SJCRH30 (cell line): ENCODE data around the gene RIT2. TPM values are rescaled to one million over a fixed set of nuclear protein-coding genes. Genes with fewer than 3 reads are reported as not detected.

Experiments
- DNase-seq, 2 experiments: peaks; one replicate each; pipeline ENCODE4 v3.0.0-alpha.2; 2015 to 2020
- H3K27ac ChIP-seq: fragments of 250-450 bp; sonication (Bioruptor Pico); 2 replicates; pipeline ENCODE4 v1.5.1; 2020; ENCODE audit warnings: mild to moderate bottlenecking, moderate library complexity
- H3K27me3 ChIP-seq: fragments of 250-450 bp; sonication (Bioruptor Pico); 2 replicates; pipeline ENCODE4 v1.5.1; 2020; ENCODE audit warnings: mild to moderate bottlenecking, moderate library complexity
- H3K36me3 ChIP-seq: fragments of 250-450 bp; sonication (Bioruptor Pico); 2 replicates; pipeline ENCODE4 v1.5.1; 2020; ENCODE audit warnings: mild to moderate bottlenecking, moderate library complexity
- H3K4me1 ChIP-seq: fragments of 250-450 bp; sonication (Bioruptor Pico); 2 replicates; pipeline ENCODE4 v1.5.1; 2020; ENCODE audit warnings: mild to moderate bottlenecking, moderate library complexity
- H3K4me3 ChIP-seq: fragments of 250-450 bp; sonication (Bioruptor Pico); 2 replicates; pipeline ENCODE4 v1.5.1; 2020; ENCODE audit warnings: mild to moderate bottlenecking, moderate library complexity
- H3K9me3 ChIP-seq: fragments of 250-450 bp; sonication (Bioruptor Pico); replicated peaks from 2 replicates; pipeline ENCODE4 v1.5.1; 2020; ENCODE audit warnings: mild to moderate bottlenecking, moderate library complexity
- total RNA-seq: library from RNA; depleted of rRNA; stranded (reverse); fragments of >200 nt; shearing (Covaris generic); gene quantifications from 2 replicates; pipeline ENCODE4 v1.2.3, GENCODE V29; 2014; rRNA removed

RIT2 gene
- total RNA-seq, result not detected in 2 replicates

DNA sequence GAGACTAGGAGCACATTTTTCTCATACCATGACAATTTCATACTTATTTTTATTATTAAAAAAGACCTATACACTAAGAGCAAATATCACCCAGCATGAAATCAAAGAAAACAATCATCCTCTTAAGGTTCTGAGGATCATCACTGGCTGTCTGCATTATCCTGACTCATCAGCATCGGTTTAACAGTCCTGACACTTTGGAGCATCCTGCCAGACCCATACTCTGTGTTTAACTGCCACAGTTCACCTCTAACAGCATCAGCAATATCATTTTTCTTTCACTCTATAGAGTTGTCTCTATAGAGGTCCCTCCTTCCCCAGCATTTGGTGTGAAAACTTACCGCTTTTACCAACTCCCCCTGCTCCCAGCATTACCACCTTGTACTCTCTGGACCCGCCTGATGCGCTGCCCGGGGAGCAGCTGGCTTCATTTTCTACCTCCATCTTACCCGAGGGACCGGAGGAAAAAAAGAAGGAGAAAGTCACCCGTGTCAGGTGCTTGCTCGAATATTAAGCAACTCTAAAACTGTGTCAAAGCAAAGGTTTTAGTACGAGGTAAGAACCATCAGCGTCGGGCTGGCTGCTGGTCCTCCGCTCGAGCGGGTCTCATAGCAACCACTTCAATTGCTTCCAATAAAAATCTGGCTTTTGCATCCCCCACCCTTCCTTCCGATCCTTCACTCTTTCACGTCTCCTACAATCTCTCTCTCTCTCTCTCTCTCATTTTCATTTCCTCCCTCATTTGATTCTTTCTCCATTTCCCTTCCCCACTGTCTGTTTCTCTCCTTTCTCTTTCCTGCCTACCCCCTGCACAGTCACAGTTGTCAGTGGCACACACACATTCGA, at the start of gene RIT2:
TSS of gene RIT2 (minus strand) at position 610 of the 846 bp plus-strand sequence.
- DNase-seq, result no peak
- Histone ChIP-seq H3K27ac (no peak within 1 kb of the TSS), H3K4me3 (no peak within 1 kb of the TSS), H3K36me3 (no peaks in the 10 kb centered on the region), H3K27me3 (no peaks in the 10 kb centered on the region), H3K9me3 (no peaks in the 10 kb centered on the region), H3K4me1 (no peaks in the 10 kb centered on the region)

DNA sequence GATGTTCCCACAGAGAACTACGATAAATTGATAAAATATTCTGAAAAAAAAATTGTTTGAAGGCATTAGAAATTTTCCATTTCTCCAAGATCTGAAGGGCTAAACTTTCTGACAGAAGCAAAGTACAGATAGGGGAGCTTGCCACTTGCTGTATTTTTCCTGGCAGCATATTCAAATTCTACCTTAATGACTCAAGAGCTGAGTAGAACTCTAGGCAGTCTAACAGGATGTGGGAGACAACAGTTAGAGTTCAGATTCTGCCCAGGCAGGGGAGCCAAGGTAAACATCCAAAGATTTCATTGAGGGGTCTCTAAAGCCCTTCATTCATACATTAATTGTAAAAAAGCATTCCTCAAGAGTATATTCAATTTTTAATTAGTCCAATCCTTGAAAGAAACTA, 46.0 kb upstream of the RIT2 start:
- Histone ChIP-seq H3K27me3 (no peaks in the 10 kb centered on the region), H3K27ac (no peak overlapping the region), H3K9me3 (no peaks in the 10 kb centered on the region), H3K36me3 (no peaks in the 10 kb centered on the region), H3K4me1 (no peaks in the 10 kb centered on the region), H3K4me3 (no peak overlapping the region)
- DNase-seq, result no peak

DNA sequence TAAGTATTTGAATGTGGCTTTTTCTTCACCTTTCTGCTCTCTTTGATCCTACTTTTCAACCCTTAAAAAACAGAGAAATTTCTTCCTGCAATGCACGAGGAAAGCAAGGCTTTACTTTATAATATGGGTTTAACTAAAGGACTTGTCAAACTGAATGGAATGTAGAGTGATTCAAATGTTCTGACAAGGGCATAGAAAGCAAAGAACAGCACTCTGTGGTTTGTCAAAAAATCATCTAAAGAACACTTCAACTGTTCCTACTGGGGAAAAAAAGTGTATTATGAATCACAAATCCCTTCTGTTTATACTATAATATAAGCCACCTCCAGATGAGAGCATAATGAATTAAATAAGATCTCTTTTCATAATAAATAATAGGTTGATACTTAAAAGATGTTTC, 45.0 kb upstream of the RIT2 start:
- H3K9me3 ChIP-seq, result no peaks in the 10 kb centered on the region
- no peaks in the 10 kb centered on the region for H3K4me1 ChIP-seq
- H3K4me3 ChIP-seq, result no peak overlapping the region
- no peaks in the 10 kb centered on the region for H3K36me3 ChIP-seq
- no peak overlapping the region for H3K27ac ChIP-seq
- DNase-seq, result no peak
- no peaks in the 10 kb centered on the region for H3K27me3 ChIP-seq

DNA sequence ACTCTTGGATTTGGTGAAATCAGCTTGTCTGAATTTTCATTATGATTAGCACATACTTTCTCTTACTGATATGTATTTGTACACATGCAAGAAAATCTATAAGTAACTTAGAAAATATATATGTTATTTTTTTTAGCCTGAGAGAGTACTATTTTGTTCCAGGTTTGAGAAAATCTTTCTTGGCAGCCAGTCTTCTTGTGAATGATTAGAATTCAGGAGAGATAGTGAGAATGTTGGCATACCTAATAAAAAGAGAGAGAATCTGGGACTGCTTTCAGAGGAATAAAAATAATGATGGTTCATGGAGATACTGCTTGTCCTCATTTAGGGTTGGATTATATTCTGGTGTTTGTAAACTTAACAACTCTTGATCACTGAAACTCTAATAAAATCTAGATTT, 44.4 kb upstream of the RIT2 start:
- DNase-seq, result no peak
- Histone ChIP-seq H3K27ac (no peak overlapping the region), H3K9me3 (no peaks in the 10 kb centered on the region), H3K36me3 (no peaks in the 10 kb centered on the region), H3K27me3 (no peaks in the 10 kb centered on the region), H3K4me3 (no peak overlapping the region), H3K4me1 (no peaks in the 10 kb centered on the region)

DNA sequence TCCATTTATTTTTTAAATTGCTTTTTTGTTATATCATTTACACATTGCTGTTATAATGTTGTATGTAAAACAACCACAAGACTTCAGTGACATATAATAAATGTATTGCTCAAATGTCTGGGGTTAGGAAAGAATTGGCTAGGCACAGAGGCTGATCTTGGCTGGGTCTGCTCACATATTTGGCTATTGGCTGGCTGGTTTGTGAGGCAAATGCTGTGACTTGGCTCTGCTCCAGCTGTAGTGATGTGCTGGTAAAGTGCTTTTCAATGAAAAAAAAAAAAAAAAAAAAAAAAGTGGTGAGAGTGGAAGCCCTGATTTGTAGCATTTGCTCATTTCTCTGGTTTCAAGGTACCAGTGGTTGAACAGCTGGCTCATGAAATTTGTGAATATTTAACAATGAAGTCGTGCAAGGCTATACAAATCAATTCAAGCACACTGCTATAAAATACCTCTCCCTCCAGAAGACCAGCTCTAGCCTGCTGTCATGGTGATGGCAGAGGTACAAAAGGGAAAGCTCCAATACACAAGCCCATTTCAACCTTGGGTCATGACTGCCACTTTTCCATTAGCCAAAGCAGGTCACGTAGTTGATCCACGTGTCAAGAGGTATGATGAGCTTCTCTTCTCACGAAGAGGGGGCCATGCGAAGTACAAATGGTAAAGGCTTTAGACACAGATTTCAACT, 43.7 kb upstream of the RIT2 start:
- Histone ChIP-seq H3K4me3 (no peak overlapping the region), H3K27me3 (no peaks in the 10 kb centered on the region), H3K27ac (no peak overlapping the region), H3K4me1 (no peaks in the 10 kb centered on the region), H3K36me3 (no peaks in the 10 kb centered on the region), H3K9me3 (no peaks in the 10 kb centered on the region)
- peak in 1 of 2 experiments; percentile 22 for DNase-seq

DNA sequence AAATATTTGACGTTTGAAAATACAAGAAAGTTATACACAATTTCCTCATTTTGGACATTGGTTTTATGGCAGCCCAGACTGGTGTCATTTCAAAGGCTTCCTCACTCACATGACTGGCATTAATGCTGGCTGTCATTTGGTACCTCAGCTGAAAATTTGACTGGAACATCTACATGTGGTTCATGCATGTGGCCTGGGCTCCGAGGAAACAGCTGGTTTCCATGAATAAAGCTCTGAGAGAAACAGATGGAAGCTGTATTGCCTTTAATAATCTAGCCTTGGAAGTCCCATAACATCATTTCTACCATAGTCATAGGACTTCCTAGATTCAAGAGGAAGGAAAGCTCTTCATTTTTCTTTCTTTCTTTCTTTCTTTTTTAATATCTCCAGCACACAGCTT, 42.9 kb upstream of the RIT2 start:
- no peak overlapping the region for H3K4me3 ChIP-seq
- no peak for DNase-seq
- no peak overlapping the region for H3K27ac ChIP-seq
- H3K36me3 ChIP-seq, result no peaks in the 10 kb centered on the region
- H3K9me3 ChIP-seq, result no peaks in the 10 kb centered on the region
- no peaks in the 10 kb centered on the region for H3K27me3 ChIP-seq
- H3K4me1 ChIP-seq, result no peaks in the 10 kb centered on the region

DNA sequence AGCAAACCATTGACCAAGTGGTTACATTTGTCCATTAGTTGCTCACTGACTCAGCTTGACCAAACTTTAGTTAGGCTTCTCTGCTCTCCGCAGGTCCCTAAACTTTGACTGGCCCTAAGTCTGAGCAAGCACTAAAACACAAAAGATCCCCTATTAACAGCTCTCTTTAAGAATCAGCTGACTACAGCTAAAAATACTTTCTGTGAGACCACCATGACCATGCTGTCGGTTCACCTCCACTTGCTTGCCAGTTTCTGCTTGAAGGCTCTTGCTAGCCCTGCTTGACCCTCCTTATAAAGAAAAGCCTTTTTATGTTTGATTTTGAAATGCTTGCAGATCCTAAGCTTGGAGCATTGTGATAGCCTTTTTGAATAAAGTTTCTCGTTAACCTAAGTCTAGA, 40.4 kb upstream of the RIT2 start:
- H3K36me3 ChIP-seq, result no peaks in the 10 kb centered on the region
- no peak overlapping the region for H3K4me3 ChIP-seq
- H3K27me3 ChIP-seq, result no peaks in the 10 kb centered on the region
- H3K27ac ChIP-seq, result no peak overlapping the region
- no peak for DNase-seq
- no peaks in the 10 kb centered on the region for H3K9me3 ChIP-seq
- no peaks in the 10 kb centered on the region for H3K4me1 ChIP-seq

DNA sequence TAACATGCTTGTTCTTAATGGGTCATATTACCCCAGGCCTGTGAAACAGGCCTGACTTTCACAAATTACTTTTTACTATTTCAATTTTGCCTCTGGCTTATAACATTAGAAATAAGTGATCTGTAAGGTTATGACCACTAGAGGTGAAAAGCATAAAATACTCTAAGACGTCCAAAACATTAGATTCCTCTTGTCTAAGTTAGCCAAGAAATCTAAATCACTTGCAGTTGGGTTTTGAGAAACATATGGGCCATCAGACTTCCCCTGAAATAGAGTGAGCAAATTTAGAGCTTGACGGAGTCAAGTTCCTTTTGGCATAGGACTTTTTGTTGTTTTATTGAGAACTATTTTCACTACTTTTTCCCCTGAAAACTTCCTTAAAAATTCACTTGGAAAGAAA, 32.7 kb upstream of the RIT2 start:
- no peaks in the 10 kb centered on the region for H3K36me3 ChIP-seq
- H3K4me3 ChIP-seq, result no peak overlapping the region
- no peak for DNase-seq
- H3K27me3 ChIP-seq, result no peaks in the 10 kb centered on the region
- H3K9me3 ChIP-seq, result no peaks in the 10 kb centered on the region
- no peaks in the 10 kb centered on the region for H3K4me1 ChIP-seq
- H3K27ac ChIP-seq, result no peak overlapping the region

DNA sequence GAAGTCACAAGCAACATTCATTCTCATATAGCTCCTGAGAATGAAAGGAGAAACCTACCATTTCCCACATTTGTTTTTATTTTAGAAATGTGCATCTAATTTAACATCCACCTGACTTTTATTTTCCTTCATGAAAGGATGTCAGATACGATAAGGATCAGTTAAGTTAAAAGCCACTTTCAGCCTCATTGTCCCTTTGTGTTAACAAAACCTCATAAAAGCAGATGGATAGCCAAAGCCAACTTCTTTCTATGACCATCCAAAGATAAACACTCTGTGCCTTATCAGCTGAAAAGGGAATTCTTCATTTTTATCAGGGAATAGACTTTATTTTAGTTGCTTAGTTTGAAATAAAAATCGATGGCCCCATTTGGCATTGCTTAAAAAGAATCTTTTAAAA, 25.7 kb upstream of the RIT2 start:
- H3K9me3 ChIP-seq, result no peaks in the 10 kb centered on the region
- no peaks in the 10 kb centered on the region for H3K27me3 ChIP-seq
- H3K27ac ChIP-seq, result no peak overlapping the region
- H3K4me3 ChIP-seq, result no peak overlapping the region
- no peaks in the 10 kb centered on the region for H3K36me3 ChIP-seq
- DNase-seq, result no peak
- H3K4me1 ChIP-seq, result no peaks in the 10 kb centered on the region

DNA sequence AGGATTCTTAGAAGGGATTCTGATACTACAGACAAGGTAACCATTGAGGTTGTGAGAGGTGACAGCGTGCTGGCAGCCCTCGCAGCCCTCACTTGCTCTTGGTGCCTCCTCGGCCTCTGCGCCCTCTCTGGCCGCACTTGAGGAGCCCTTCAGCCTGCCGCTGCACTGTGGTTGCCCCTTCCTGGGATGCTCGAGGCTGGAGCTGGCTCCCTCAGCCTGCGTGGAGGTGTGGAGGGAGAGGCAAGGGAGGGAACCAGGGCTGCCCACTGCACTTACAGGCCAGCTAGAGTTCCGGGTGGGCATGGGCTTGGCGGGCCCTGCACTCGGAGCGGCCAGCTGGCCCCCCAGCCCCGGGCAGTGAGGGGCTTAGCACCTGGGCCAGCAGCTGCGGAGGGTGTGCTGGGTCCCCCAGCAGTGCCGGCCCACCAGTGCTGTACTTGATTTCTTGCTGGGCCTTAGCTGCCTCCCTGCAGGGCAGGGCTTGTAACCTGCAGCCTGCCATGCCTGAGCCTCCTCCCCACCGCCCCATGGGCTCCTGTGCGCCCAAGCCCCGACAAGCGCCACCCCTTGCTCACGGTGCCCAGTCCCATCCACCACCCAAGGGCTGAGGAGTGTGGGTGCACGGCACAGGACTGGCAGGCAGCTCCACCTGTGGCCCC, 23.9 kb upstream of the RIT2 start:
- Histone ChIP-seq H3K4me3 (no peak overlapping the region), H3K36me3 (no peaks in the 10 kb centered on the region), H3K27me3 (no peaks in the 10 kb centered on the region), H3K4me1 (no peaks in the 10 kb centered on the region), H3K27ac (no peak overlapping the region), H3K9me3 (no peaks in the 10 kb centered on the region)
- DNase-seq, result no peak

DNA sequence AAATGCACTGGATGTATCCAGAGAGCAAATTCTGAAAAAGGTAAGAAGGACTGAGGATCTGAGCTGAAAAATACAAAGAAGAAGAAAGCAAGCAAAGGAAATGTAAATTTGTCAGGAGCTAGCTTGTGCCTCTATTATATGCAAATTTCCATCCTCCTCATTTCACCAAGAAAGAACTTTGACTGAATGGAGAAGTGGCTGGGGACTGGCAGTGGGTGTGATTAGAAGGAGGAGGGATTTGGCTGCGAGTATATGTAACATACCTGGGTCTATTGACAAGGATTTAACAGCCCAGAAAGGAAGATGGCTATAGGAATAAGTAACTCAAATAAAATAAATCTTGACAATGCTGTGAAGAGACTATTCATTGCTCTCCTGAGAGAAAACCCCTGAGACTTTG, 19.4 kb upstream of the RIT2 start:
- H3K36me3 ChIP-seq, result no peaks in the 10 kb centered on the region
- H3K4me1 ChIP-seq, result no peaks in the 10 kb centered on the region
- no peak overlapping the region for H3K27ac ChIP-seq
- H3K4me3 ChIP-seq, result no peak overlapping the region
- H3K27me3 ChIP-seq, result no peaks in the 10 kb centered on the region
- H3K9me3 ChIP-seq, result no peaks in the 10 kb centered on the region
- DNase-seq, result no peak

DNA sequence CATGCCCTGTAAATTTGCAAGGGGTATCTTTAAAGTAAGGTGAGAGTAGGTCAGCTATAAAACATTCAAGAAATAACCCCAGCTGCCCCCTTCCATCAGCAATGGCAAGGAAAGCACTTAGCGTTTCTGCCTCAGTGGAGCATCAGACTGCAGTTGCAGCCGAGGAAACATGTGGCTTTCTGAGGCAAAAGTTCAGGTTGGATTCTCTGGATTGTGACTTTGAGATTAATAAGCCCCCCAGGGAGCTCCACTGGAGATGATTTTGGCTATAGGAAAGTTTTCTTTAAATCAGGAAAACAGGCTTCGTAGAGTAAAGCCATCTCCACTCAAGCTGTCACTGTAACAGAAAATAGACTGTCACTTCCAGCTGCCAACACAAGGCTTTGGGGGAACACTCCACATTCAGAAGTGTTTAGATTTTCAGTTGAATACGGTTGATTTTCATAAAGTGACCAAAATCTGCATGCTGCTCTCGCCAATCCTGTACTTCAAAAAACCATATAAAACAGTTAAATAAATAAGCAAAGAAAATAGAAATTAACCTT, 15.3 kb upstream of the RIT2 start:
- Histone ChIP-seq H3K27me3 (no peaks in the 10 kb centered on the region), H3K9me3 (no peaks in the 10 kb centered on the region), H3K4me3 (no peak overlapping the region), H3K36me3 (no peaks in the 10 kb centered on the region), H3K4me1 (no peaks in the 10 kb centered on the region), H3K27ac (no peak overlapping the region)
- DNase-seq, result peak in 1 of 2 experiments; percentile 11

DNA sequence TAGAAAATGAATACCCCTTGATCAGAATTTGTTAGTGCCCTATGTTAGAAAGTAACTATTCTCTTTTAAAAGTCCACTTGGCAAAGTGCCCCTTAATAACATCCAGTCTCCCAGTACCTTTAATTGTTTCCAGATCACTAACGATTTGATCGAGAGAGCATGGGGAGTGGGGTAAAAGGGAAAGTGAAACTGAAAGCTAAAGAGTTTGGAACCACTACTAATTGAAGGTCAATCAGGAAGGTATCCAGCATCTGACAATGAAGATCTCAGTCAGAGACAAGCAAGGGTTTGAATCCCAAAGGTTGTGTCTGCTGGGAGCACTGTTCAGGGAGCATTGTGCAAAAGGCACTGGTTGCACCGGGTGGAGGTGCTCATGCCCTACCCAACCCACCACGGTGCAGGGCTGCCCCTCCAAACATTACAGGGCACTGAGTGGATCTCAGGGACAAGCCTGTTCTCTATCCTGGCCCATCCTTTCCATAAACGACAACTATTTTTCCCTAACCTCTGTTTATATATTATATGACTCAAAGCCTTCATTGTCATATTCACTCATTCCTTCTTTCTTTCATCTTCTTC, 14.6 kb upstream of the RIT2 start:
- no peaks in the 10 kb centered on the region for H3K4me1 ChIP-seq
- DNase-seq, result no peak

DNA sequence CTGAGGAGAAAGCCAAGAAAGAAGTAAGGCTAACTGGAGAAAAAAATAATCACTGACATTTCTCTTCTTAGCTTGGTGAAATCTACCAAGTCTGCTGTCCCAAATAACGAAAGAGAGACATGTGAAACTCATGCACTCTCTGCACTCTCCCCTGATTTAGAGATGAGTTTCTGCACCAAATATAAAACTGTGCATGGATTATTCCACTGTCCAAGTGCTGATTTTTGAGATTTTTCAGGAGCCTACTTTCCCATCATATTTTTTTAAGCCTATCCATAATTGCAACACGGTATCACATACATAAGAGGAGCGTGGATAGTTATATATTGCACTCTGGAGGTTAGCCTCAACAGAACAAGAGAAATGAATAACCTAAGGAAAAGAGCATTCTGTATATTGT, 10.0 kb upstream of the RIT2 start:
- Histone ChIP-seq H3K4me3 (no peak overlapping the region), H3K9me3 (no peaks in the 10 kb centered on the region), H3K4me1 (no peaks in the 10 kb centered on the region), H3K36me3 (no peaks in the 10 kb centered on the region), H3K27ac (no peak overlapping the region), H3K27me3 (no peaks in the 10 kb centered on the region)
- no peak for DNase-seq

More for the DNA sequence above, 14.6 kb upstream of the RIT2 start:
- Histone ChIP-seq H3K9me3 (no peaks in the 10 kb centered on the region), H3K27ac (no peak overlapping the region), H3K36me3 (no peaks in the 10 kb centered on the region), H3K4me3 (no peak overlapping the region), H3K27me3 (no peaks in the 10 kb centered on the region)

DNA sequence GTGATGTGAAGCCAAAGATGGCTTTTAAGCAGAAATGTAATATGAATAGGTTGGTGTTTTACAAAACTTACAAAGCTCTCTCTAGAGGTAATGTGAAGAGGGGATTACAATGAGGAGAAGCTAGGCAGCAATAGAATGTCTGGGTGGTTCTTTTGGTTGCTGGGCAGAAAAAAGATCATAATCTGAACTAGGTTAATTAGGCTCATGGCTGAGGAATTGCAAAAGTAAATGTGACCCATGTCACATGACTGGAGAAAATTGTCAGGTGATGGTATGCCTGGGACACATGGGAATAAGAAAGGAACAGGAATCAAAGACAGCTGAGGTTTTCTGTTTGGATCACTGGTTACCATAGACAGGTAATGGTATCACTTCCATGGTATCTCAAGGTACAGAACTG, 7.5 kb upstream of the RIT2 start:
- no peak for DNase-seq
- Histone ChIP-seq H3K27ac (no peak overlapping the region), H3K9me3 (no peaks in the 10 kb centered on the region), H3K36me3 (no peaks in the 10 kb centered on the region), H3K27me3 (no peaks in the 10 kb centered on the region), H3K4me3 (no peak overlapping the region), H3K4me1 (no peaks in the 10 kb centered on the region)
